GM20000 (cell line): Measurements from ENCODE around the gene AHR.

ENCODE experiments used
- DNase-seq: peaks from one replicate; pipeline ENCODE4 v3.0.0; 2012; ENCODE audit warnings: low spot score
- TF ChIP-seq, protein P1 (sequence below): IDR thresholded peaks from 2 replicates; pipeline ENCODE4 v1.5.1; 2012; ENCODE audit warnings: mild to moderate bottlenecking, control low read depth; ENCODE audit errors: extremely low read depth, missing control alignments

Gene AHR

DNA sequence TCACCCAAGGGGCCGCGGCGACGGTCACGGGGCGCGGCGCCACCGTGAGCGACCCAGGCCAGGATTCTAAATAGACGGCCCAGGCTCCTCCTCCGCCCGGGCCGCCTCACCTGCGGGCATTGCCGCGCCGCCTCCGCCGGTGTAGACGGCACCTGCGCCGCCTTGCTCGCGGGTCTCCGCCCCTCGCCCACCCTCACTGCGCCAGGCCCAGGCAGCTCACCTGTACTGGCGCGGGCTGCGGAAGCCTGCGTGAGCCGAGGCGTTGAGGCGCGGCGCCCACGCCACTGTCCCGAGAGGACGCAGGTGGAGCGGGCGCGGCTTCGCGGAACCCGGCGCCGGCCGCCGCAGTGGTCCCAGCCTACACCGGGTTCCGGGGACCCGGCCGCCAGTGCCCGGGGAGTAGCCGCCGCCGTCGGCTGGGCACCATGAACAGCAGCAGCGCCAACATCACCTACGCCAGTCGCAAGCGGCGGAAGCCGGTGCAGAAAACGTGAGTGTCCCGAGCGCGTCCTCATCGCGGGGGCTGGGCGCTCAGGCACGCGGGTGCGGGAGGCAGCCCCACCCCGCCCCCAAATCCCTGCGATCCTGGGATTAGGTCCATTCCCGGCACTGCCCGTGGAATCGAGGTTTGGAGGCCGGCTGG is 509 bp downstream of the AHR start:
- peak; percentile 50 for DNase-seq
- TF ChIP-seq, protein P1, sequence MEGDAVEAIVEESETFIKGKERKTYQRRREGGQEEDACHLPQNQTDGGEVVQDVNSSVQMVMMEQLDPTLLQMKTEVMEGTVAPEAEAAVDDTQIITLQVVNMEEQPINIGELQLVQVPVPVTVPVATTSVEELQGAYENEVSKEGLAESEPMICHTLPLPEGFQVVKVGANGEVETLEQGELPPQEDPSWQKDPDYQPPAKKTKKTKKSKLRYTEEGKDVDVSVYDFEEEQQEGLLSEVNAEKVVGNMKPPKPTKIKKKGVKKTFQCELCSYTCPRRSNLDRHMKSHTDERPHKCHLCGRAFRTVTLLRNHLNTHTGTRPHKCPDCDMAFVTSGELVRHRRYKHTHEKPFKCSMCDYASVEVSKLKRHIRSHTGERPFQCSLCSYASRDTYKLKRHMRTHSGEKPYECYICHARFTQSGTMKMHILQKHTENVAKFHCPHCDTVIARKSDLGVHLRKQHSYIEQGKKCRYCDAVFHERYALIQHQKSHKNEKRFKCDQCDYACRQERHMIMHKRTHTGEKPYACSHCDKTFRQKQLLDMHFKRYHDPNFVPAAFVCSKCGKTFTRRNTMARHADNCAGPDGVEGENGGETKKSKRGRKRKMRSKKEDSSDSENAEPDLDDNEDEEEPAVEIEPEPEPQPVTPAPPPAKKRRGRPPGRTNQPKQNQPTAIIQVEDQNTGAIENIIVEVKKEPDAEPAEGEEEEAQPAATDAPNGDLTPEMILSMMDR, result no peak

DNA sequence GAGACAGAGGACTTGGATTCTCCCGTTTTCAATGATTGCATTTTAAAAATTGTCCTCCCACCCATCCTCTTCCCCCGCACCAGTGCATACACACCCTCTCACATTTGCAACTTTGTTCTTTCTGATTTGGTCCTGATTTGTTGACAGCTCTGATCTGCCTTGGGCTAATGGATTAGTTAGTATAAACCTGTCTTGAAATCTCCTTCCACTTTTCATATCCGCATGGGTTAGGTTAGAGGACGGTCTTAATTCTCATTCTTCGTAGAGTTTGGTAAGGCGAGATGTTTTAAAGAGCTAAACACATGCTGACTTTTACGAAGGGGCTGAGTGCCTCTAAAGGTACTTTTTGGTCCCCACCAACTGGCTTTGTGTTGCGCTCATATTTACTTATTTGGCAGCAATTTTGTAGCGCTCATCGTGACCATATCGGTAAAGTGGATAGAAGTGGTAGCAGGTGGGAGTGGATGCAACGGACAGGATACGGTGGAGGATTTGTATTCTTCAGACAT is 1.1 kb downstream of the AHR start:
- peak; percentile 14 for DNase-seq
- TF ChIP-seq, protein P1, result no peak

DNA sequence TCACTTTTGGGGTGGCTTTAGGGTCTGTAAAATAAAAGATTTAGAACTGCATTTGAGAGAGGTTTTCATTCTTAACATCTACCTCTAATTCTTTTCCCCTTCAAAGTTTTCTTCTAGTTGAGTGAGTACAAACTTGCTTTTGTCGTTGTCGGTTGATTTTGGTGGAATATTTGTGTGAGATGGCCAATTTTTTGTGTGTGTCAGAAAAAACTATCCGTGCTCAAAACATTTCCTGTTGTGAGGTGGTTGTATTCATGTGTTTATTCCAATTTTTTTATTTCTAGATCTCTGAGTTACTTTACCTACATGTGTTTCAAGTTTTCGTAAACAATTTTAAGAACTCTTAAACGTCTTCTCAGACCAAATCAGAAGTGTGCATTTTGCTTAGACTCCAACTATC is 1.6 kb downstream of the AHR start:
- TF ChIP-seq, protein P1, result no peak
- DNase-seq, result no peak

DNA sequence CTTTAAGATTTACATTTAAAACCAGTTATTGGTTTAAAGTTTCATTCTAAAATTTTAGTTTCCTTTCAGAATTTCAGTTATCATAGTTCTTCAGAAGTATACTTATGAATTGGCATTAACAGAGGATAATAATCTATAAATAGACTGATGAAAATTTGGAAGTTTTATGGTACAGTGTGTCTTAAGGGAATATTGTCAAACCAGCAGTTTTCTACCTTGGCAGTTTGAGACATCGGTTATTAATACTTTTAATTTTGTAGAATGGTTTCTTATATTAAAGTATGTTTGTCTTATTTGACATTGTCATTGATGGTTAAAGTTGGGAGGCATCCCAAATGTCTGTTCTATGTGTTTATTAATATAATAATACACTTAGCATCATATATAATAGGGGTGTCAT is 2.0 kb downstream of the AHR start:
- TF ChIP-seq, protein P1, result no peak
- no peak for DNase-seq

DNA sequence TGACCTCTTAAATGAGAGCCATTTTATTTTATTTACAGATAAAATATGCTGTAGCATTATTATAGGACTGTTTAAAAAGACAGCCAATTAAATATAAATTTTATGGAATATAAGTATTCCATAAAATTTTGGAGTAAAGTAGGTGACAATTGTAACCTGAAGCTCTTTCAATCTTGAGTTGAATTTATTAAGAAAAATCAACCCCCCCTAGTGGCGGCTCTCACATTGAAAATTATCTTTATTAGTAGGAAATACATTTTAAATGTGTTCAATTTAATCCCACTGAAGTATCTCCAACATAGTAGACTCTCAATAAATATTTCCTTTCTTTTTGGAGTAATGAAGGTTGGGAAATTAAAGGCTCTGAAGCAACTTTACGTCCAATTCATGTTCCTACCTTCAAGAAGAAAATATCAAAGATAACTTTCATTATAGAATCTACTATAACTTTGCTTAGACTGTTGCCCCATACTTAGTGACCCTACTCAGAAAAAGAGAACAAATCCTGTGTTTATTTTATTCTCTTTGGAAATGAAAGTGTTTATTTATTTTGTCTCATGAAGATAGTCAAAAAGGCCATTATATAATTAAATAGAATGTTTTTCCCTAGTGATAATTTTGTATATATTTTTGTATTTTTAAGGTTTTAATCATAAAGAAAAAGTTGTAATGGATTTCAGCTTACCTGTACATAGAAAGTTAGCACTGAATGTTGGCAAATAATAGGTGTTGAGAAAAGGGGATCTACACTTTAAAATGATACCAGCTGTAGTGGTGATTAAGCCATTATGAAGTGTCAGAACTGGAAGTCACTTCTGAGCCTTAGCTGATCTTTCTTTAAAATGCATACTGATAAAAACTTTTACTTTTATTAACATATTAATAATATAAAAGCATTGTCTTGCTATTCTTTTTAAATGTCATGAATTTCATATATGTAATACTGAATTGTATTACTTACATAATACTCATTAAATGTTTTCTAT is 3.3 kb downstream of the AHR start:
- TF ChIP-seq, protein P1, result peak; percentile 11
- no peak for DNase-seq

DNA sequence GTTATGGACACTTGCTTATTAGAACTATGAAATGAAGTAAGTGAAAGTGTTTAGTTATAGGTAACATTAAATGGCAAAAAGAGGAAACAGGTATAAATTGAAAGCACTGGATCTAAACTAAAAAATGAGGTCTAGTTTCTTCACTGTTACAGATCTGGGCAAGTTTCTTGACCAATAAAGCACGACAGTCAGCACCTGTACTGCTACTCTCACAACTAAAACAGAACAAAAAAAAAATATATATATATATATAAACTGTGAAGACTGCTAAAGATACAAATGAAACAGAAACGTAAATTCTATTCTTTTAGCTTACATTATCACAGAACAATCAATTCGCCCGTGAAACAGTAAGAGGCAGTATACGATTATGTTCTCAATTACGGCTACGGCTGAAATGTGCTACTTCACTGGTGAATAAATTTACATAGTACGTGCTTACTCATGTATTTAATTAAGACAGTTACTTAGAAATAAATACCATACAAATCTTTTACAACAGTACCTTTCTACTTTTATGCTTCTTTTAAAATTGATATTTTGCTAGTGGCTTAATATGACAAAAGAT is 4.2 kb downstream of the AHR start:
- peak; percentile 11 for DNase-seq
- TF ChIP-seq, protein P1, result peak; percentile 5
